ENCODE measurements around the gene CNIH4.
"Not testable (repeated sequence)": the region's sequence is repeated elsewhere in the genome, so short reads cannot be mapped to it uniquely, and the experiment has no call there.

Gene CNIH4

GRCh38 chr1:224404916-224405603, 48.4 kb downstream of the CNIH4 start:
- Histone ChIP-seq H3K4me1 (ENCODE audit: control insufficient read depth, insufficient read depth, low read length) (peaks cover 27% of the 10 kb centered on the region), H3K4me3 (ENCODE audit: low read length) (no peak overlapping the region), H3K27me3 (replicated peaks; ENCODE audit: control insufficient read depth, insufficient read depth, low read length) (no peaks in the 10 kb centered on the region), H3K36me3 (ENCODE audit: control insufficient read depth, insufficient read depth, low read length, severe bottlenecking) (peaks cover 92% of the 10 kb centered on the region), H3K9ac (ENCODE audit: low read length) (no peak overlapping the region), H3K9me3 (ENCODE audit: control insufficient read depth, low read length) (no peaks in the 10 kb centered on the region)
- DNase-seq (ENCODE audit: low read depth) = no peak

- H3K9me3 ChIP-seq (ENCODE audit: control insufficient read depth, low read length) = no peaks in the 10 kb centered on the region
- peaks cover 27% of the 10 kb centered on the region for H3K4me1 ChIP-seq (ENCODE audit: control insufficient read depth, insufficient read depth, low read length)
- DNase-seq (ENCODE audit: low read depth) = no peak
- H3K9ac ChIP-seq (ENCODE audit: low read length) = no peak overlapping the region
- H3K36me3 ChIP-seq (ENCODE audit: control insufficient read depth, insufficient read depth, low read length, severe bottlenecking) = peaks cover 92% of the 10 kb centered on the region
- no peaks in the 10 kb centered on the region for H3K27me3 ChIP-seq (replicated peaks; ENCODE audit: control insufficient read depth, insufficient read depth, low read length)
- no peak overlapping the region for H3K4me3 ChIP-seq (ENCODE audit: low read length)
Observed at GRCh38 chr1:224405604-224405970, 48.9 kb downstream of the CNIH4 start.

- Histone ChIP-seq H3K4me1 (ENCODE audit: control insufficient read depth, insufficient read depth, low read length) (peaks cover 27% of the 10 kb centered on the region), H3K9ac (ENCODE audit: low read length) (no peak overlapping the region), H3K27me3 (replicated peaks; ENCODE audit: control insufficient read depth, insufficient read depth, low read length) (no peaks in the 10 kb centered on the region), H3K36me3 (ENCODE audit: control insufficient read depth, insufficient read depth, low read length, severe bottlenecking) (peaks cover 92% of the 10 kb centered on the region), H3K4me3 (ENCODE audit: low read length) (no peak overlapping the region), H3K9me3 (ENCODE audit: control insufficient read depth, low read length) (no peaks in the 10 kb centered on the region)
- no peak for DNase-seq (ENCODE audit: low read depth)
Observed at GRCh38 chr1:224406216-224406615, 49.5 kb downstream of the CNIH4 start.

GRCh38 chr1:224407571-224408293, 51.1 kb downstream of the CNIH4 start:
- Histone ChIP-seq H3K9me3 (ENCODE audit: control insufficient read depth, low read length) (no peaks in the 10 kb centered on the region), H3K36me3 (ENCODE audit: control insufficient read depth, insufficient read depth, low read length, severe bottlenecking) (peaks cover 93% of the 10 kb centered on the region), H3K27me3 (replicated peaks; ENCODE audit: control insufficient read depth, insufficient read depth, low read length) (no peaks in the 10 kb centered on the region), H3K4me3 (ENCODE audit: low read length) (no peak overlapping the region), H3K4me1 (ENCODE audit: control insufficient read depth, insufficient read depth, low read length) (peaks cover 27% of the 10 kb centered on the region), H3K9ac (ENCODE audit: low read length) (no peak overlapping the region)
- no peak for DNase-seq (ENCODE audit: low read depth)

GRCh38 chr1:224408294-224408590, 51.6 kb downstream of the CNIH4 start:
- Histone ChIP-seq H3K36me3 (ENCODE audit: control insufficient read depth, insufficient read depth, low read length, severe bottlenecking) (peaks cover 93% of the 10 kb centered on the region), H3K4me1 (ENCODE audit: control insufficient read depth, insufficient read depth, low read length) (peaks cover 27% of the 10 kb centered on the region), H3K9ac (ENCODE audit: low read length) (no peak overlapping the region), H3K4me3 (ENCODE audit: low read length) (no peak overlapping the region), H3K9me3 (ENCODE audit: control insufficient read depth, low read length) (no peaks in the 10 kb centered on the region), H3K27me3 (replicated peaks; ENCODE audit: control insufficient read depth, insufficient read depth, low read length) (no peaks in the 10 kb centered on the region)
- no peak for DNase-seq (ENCODE audit: low read depth)

GRCh38 chr1:224411766-224412165, 55.1 kb downstream of the CNIH4 start:
- H3K36me3 ChIP-seq (ENCODE audit: control insufficient read depth, insufficient read depth, low read length, severe bottlenecking) = peaks cover 88% of the 10 kb centered on the region
- DNase-seq (ENCODE audit: low read depth) = no peak
- H3K4me3 ChIP-seq (ENCODE audit: low read length) = no peak overlapping the region
- no peak overlapping the region for H3K9ac ChIP-seq (ENCODE audit: low read length)
- no peaks in the 10 kb centered on the region for H3K27me3 ChIP-seq (replicated peaks; ENCODE audit: control insufficient read depth, insufficient read depth, low read length)
- peaks cover 13% of the 10 kb centered on the region for H3K4me1 ChIP-seq (ENCODE audit: control insufficient read depth, insufficient read depth, low read length)
- H3K9me3 ChIP-seq (ENCODE audit: control insufficient read depth, low read length) = no peaks in the 10 kb centered on the region

GRCh38 chr1:224420106-224420505, 63.4 kb downstream of the CNIH4 start:
- no peak for DNase-seq (ENCODE audit: low read depth)
- Histone ChIP-seq H3K9ac (ENCODE audit: low read length) (no peak overlapping the region), H3K36me3 (ENCODE audit: control insufficient read depth, insufficient read depth, low read length, severe bottlenecking) (peaks cover 97% of the 10 kb centered on the region), H3K27me3 (replicated peaks; ENCODE audit: control insufficient read depth, insufficient read depth, low read length) (no peaks in the 10 kb centered on the region), H3K9me3 (ENCODE audit: control insufficient read depth, low read length) (no peaks in the 10 kb centered on the region), H3K4me1 (ENCODE audit: control insufficient read depth, insufficient read depth, low read length) (peaks cover 9% of the 10 kb centered on the region), H3K4me3 (ENCODE audit: low read length) (no peak overlapping the region)

- peak overlapping the region; percentile 29 for H3K9ac ChIP-seq (ENCODE audit: low read length)
- H3K9me3 ChIP-seq (ENCODE audit: control insufficient read depth, low read length) = no peaks in the 10 kb centered on the region
- no peaks in the 10 kb centered on the region for H3K27me3 ChIP-seq (replicated peaks; ENCODE audit: control insufficient read depth, insufficient read depth, low read length)
- peaks cover 45% of the 10 kb centered on the region for H3K4me1 ChIP-seq (ENCODE audit: control insufficient read depth, insufficient read depth, low read length)
- H3K4me3 ChIP-seq (ENCODE audit: low read length) = no peak overlapping the region
- DNase-seq (ENCODE audit: low read depth) = no peak
- H3K36me3 ChIP-seq (ENCODE audit: control insufficient read depth, insufficient read depth, low read length, severe bottlenecking) = peaks cover 85% of the 10 kb centered on the region
Observed at GRCh38 chr1:224425279-224425884, 68.7 kb downstream of the CNIH4 start.

GRCh38 chr1:224426869-224427268, 70.2 kb downstream of the CNIH4 start:
- H3K4me1 ChIP-seq (ENCODE audit: control insufficient read depth, insufficient read depth, low read length) = peaks cover 60% of the 10 kb centered on the region
- H3K9ac ChIP-seq (ENCODE audit: low read length); H3K4me3 ChIP-seq (ENCODE audit: low read length); H3K27me3 ChIP-seq (replicated peaks; ENCODE audit: control insufficient read depth, insufficient read depth, low read length); DNase-seq (ENCODE audit: low read depth); H3K9me3 ChIP-seq (ENCODE audit: control insufficient read depth, low read length): not testable (repeated sequence)
- peaks cover 76% of the 10 kb centered on the region for H3K36me3 ChIP-seq (ENCODE audit: control insufficient read depth, insufficient read depth, low read length, severe bottlenecking)

- Histone ChIP-seq H3K4me1 (ENCODE audit: control insufficient read depth, insufficient read depth, low read length) (peaks cover 60% of the 10 kb centered on the region), H3K36me3 (ENCODE audit: control insufficient read depth, insufficient read depth, low read length, severe bottlenecking) (peaks cover 71% of the 10 kb centered on the region), H3K27me3 (replicated peaks; ENCODE audit: control insufficient read depth, insufficient read depth, low read length) (no peaks in the 10 kb centered on the region), H3K9ac (ENCODE audit: low read length) (peak overlapping the region; percentile 13), H3K4me3 (ENCODE audit: low read length) (peak overlapping the region; percentile 18), H3K9me3 (ENCODE audit: control insufficient read depth, low read length) (no peaks in the 10 kb centered on the region)
- peak; percentile 83 for DNase-seq (ENCODE audit: low read depth)
Observed at GRCh38 chr1:224427346-224427745, 70.7 kb downstream of the CNIH4 start.

GRCh38 chr1:224428713-224429112, 72.0 kb downstream of the CNIH4 start:
- H3K4me3 ChIP-seq (ENCODE audit: low read length); DNase-seq (ENCODE audit: low read depth); H3K27me3 ChIP-seq (replicated peaks; ENCODE audit: control insufficient read depth, insufficient read depth, low read length); H3K9me3 ChIP-seq (ENCODE audit: control insufficient read depth, low read length); H3K9ac ChIP-seq (ENCODE audit: low read length): not testable (repeated sequence)
- peaks cover 58% of the 10 kb centered on the region for H3K36me3 ChIP-seq (ENCODE audit: control insufficient read depth, insufficient read depth, low read length, severe bottlenecking)
- peaks cover 60% of the 10 kb centered on the region for H3K4me1 ChIP-seq (ENCODE audit: control insufficient read depth, insufficient read depth, low read length)
